Osteoblast (primary cell): ENCODE data around the gene CLEC16A. TPM values are rescaled to one million over a fixed set of nuclear protein-coding genes. Genes with fewer than 3 reads are reported as not detected.
A peak's percentile ranks its signal among the peaks of the same experiment; 100 is the strongest.

Experiments used
- DNase-seq: peaks from one replicate; pipeline ENCODE4 v3.0.0; 2011; ENCODE audit warnings: low spot score, mixed read lengths; ENCODE audit not compliant: insufficient read length; ENCODE audit errors: missing footprints
- H2AFZ ChIP-seq: 2 replicates; pipeline ENCODE4 v1.6.0; 2011; ENCODE audit warnings: mild to moderate bottlenecking, low read length
- H3K27ac ChIP-seq: 2 replicates; pipeline ENCODE4 v1.5.1; 2011; ENCODE audit warnings: mild to moderate bottlenecking, low read depth, low read length, moderate library complexity
- H3K27me3 ChIP-seq: 2 replicates; pipeline ENCODE4 v1.6.0; 2012; ENCODE audit warnings: mild to moderate bottlenecking, control low read depth, inconsistent platforms, low read length, moderate library complexity; ENCODE audit not compliant: insufficient read depth
- H3K36me3 ChIP-seq: 2 replicates; pipeline ENCODE4 v1.5.1; 2011; ENCODE audit warnings: mild to moderate bottlenecking, low read length, control low read depth, moderate library complexity; ENCODE audit not compliant: insufficient read depth
- H3K4me1 ChIP-seq: 2 replicates; pipeline ENCODE4 v1.5.1; 2011; ENCODE audit warnings: mild to moderate bottlenecking, low read length, control low read depth, moderate library complexity; ENCODE audit not compliant: insufficient read depth
- H3K4me2 ChIP-seq: 2 replicates; pipeline ENCODE4 v1.6.0; 2011; ENCODE audit warnings: mild to moderate bottlenecking, low read length; ENCODE audit not compliant: insufficient read depth
- H3K4me3 ChIP-seq: fragments of 200-600 bp; sonication (generic); 3 replicates; pipeline ENCODE4 v1.5.1; 2012; ENCODE audit warnings: mild to moderate bottlenecking, low read length, inconsistent platforms; ENCODE audit not compliant: insufficient read depth
- H3K79me2 ChIP-seq: 2 replicates; pipeline ENCODE4 v1.6.0; 2012; ENCODE audit warnings: mild to moderate bottlenecking, low read length, control low read depth, inconsistent platforms; ENCODE audit not compliant: insufficient read depth
- H3K9me3 ChIP-seq: 2 replicates; pipeline ENCODE4 v1.5.1; 2011; ENCODE audit warnings: low read depth, low read length, control low read depth
- H4K20me1 ChIP-seq: 2 replicates; pipeline ENCODE4 v1.6.0; 2012; ENCODE audit warnings: mild to moderate bottlenecking, low read length, control low read depth; ENCODE audit not compliant: insufficient read depth
- total RNA-seq: library from RNA; depleted of rRNA; stranded (reverse); fragments of >200 nt; gene quantifications from 2 replicates; pipeline ENCODE4 v1.2.3, GENCODE V29; 2012
- TF ChIP-seq, protein P1 (sequence below): IDR thresholded peaks from 2 replicates; pipeline ENCODE4 v1.5.1; 2011; ENCODE audit warnings: mild to moderate bottlenecking, low read depth, low read length, moderate library complexity; ENCODE audit errors: extremely low read depth

CLEC16A gene
- total RNA-seq, 1 donor: 25.7 TPM

DNA sequence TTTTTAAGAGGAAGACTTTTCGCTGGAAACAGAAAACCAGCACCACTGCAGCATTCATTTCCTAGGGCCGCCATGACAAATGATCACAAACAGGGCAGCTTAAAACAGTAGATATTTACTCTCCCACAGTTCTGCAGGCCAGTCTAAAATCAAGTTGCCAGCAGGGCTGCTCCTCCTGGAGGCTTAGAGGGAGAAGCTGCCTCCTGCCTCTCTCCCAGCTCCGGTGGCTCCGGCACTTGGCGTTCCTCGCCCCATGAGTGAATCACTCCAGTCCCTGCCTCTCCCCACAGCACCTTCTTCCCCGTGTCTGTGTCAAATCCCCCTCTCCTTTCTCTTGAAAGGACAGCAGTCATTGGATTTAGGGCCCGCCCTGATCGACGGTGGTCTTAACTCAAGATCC is 239.6 kb downstream of the CLEC16A start:
- no peaks in the 10 kb centered on the region for H3K79me2 ChIP-seq
- TF ChIP-seq, protein P1, sequence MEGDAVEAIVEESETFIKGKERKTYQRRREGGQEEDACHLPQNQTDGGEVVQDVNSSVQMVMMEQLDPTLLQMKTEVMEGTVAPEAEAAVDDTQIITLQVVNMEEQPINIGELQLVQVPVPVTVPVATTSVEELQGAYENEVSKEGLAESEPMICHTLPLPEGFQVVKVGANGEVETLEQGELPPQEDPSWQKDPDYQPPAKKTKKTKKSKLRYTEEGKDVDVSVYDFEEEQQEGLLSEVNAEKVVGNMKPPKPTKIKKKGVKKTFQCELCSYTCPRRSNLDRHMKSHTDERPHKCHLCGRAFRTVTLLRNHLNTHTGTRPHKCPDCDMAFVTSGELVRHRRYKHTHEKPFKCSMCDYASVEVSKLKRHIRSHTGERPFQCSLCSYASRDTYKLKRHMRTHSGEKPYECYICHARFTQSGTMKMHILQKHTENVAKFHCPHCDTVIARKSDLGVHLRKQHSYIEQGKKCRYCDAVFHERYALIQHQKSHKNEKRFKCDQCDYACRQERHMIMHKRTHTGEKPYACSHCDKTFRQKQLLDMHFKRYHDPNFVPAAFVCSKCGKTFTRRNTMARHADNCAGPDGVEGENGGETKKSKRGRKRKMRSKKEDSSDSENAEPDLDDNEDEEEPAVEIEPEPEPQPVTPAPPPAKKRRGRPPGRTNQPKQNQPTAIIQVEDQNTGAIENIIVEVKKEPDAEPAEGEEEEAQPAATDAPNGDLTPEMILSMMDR: no peak
- H4K20me1 ChIP-seq: peaks cover 2% of the 10 kb centered on the region
- peak; percentile 85 for DNase-seq
- H3K9me3 ChIP-seq: no peaks in the 10 kb centered on the region
- H3K4me1 ChIP-seq: no peaks in the 10 kb centered on the region
- H3K27me3 ChIP-seq: no peaks in the 10 kb centered on the region
- no peak overlapping the region for H3K27ac ChIP-seq
- H2AFZ ChIP-seq: no peak overlapping the region
- no peak overlapping the region for H3K4me2 ChIP-seq
- no peaks in the 10 kb centered on the region for H3K36me3 ChIP-seq
- no peak overlapping the region for H3K4me3 ChIP-seq

DNA sequence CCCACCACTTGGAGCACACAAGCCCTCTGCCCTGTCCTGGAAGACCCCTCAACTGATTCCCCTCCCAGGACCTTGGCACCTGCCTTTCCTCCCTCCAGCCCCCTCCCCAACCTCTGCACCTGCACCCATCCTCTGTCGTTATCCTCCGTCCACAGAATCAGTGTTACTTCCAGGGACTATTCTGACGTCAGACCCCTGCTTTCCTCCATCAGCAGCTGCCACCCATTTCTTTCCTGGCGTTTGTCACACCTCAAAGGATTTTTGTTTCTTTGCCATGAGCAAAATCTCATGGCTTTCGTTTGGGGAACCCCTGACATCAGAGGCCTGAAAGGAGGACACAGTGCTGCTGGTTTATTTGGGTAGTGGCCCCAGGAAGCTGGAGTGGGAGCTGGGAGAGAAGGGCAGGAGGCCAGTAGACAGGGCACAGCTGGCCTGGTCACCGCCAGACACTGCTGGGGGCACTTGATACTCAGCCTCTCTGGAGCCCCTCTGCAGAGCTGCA is 243.2 kb downstream of the CLEC16A start:
- TF ChIP-seq, protein P1: no peak
- DNase-seq: peak; percentile 41
- no peak overlapping the region for H3K4me3 ChIP-seq
- no peaks in the 10 kb centered on the region for H4K20me1 ChIP-seq
- no peak overlapping the region for H2AFZ ChIP-seq
- no peaks in the 10 kb centered on the region for H3K9me3 ChIP-seq
- H3K36me3 ChIP-seq: no peaks in the 10 kb centered on the region
- no peak overlapping the region for H3K4me2 ChIP-seq
- H3K4me1 ChIP-seq: peaks cover 5% of the 10 kb centered on the region
- no peak overlapping the region for H3K27ac ChIP-seq
- no peaks in the 10 kb centered on the region for H3K27me3 ChIP-seq
- no peaks in the 10 kb centered on the region for H3K79me2 ChIP-seq

GRCh38 chr16:11188801-11189740 is 244.7 kb downstream of the CLEC16A start:
- H3K9me3 ChIP-seq: no peaks in the 10 kb centered on the region
- H3K4me2 ChIP-seq: no peak overlapping the region
- DNase-seq: peak; percentile 19
- H3K27ac ChIP-seq: no peak overlapping the region
- TF ChIP-seq, protein P1: no peak
- no peaks in the 10 kb centered on the region for H3K36me3 ChIP-seq
- no peaks in the 10 kb centered on the region for H4K20me1 ChIP-seq
- no peaks in the 10 kb centered on the region for H3K79me2 ChIP-seq
- H2AFZ ChIP-seq: no peak overlapping the region
- no peaks in the 10 kb centered on the region for H3K27me3 ChIP-seq
- no peak overlapping the region for H3K4me3 ChIP-seq
- peaks cover 5% of the 10 kb centered on the region for H3K4me1 ChIP-seq
